GM19023 (cell line): ENCODE measurements around the gene SF3B3.
"Not testable (repeated sequence)": the region's sequence is repeated elsewhere in the genome, so short reads cannot be mapped to it uniquely, and the experiment has no call there.

ENCODE experiments used
- ATAC-seq: cut with Tn5 transposase; IDR thresholded peaks from one replicate; pipeline ENCODE4 v1.9.1; 2021; ENCODE audit warnings: mild to moderate bottlenecking, moderate library complexity; ENCODE audit not compliant: unreplicated experiment

SF3B3 gene

DNA sequence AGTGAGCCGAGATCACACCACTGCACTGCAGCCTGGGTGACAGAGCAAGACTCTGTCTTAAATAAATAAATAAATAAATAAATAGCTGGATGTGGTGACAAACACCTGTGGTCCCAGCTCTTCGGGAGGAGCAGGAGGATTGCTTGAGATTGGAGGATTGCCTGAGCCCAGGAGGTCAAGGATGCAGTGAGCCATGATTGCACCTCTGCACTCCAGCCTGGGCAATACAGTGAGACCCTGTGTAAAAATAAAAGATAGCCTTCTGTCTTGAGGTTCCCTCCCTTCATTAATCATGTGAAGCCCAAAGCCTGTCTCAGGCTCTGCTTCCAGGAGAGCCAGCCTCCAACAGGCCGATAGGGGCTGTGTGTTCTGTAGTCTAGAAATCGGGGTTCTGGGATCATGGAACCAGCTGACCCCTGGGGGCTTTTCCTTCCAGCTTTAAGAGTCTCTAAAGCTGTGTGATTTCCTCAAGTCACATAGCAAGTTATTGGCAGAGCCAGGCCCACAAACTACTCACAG lies 88.2 kb downstream of the SF3B3 start:
- no peak for ATAC-seq

DNA sequence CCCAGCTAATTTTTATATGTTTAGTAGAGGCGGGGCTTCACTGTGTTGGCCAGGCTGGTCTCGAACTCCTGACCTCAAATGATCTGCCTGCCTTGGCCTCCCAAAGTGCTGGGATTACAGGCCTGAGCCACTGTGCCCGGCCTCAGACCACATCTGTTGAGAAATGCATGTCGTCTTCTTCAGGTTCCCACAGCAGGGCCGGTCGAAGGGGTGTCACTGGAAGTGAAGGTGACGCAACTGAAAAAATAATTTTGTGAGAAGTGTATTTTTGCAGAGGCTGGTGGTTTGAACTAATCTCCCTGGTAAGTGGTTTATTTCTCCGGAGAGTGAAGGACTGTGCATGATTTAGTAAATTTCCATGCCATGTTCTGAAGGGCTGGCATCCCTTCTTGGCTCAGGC lies 89.3 kb downstream of the SF3B3 start:
- no peak for ATAC-seq

DNA sequence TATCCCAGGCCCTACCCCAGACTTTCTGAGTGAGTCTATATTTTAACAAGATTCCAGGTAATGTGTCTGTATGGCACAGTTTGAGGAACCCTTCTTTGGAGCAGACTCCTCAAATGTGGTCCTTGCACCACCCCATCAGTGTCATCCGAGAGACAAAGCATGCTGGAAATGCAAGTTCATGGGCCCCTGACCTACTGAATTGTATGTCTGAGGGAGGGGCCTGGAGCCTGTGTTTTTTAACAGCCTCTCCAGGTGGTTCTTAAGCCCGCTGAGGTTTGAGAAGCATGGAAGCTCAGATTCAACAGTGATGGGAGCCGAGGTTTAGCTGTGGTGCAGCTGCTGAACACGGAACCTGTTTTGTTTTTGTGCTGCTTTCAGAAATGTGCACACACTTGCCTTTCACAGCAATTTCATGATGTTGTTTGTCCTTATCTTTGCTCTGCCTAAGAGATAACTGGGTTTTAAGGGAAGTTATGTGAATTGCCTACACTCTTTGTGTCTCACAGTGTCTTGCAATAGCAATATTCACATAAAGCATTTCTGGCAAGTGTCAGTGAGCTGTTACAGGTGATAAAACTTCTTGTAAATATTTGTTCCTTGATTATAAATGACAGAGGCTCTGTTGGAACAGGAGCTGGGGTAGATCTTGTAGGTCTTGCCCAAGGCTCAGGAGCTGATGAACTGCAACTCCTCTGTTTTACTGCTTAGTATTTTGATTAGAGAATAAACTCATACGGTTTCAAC lies 90.8 kb downstream of the SF3B3 start:
- no peak for ATAC-seq

DNA sequence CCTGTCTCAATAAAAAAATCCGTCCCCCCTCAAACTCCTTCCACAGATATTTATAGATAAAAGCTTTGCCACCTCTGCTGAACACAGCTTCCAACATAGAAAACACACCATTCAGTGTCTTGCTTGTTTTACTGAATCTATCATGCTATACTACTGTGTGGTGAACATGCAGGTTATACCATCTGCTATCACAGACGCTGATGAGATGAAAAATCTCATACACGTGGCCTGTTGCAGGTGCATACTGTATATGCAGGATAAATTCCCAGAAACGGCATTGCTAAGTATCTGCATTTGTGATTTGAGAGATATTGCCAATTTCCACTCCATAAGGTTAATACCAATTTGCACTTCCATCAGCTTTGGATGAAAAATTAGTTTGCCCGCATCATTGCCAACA lies 92.3 kb downstream of the SF3B3 start:
- no peak for ATAC-seq

DNA sequence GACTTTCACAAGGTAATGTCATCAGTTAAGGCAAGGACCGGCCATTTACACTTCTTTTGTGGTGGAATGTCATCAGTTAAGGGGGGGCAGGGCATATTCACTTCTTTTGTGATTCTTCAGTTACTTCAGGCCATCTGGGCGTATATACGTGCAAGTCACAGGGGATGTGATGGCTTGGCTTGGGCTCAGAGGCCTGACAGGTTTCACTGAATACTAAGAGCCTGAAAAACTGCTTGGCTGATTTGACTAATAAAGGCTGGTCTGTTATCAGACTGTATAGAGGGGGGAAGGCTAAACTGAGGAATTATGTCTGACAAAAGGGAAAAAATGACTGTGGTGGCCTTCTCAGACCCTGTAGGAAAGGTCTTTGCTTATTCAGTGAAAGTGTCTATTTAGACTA lies 98.2 kb downstream of the SF3B3 start:
- ATAC-seq = not testable (repeated sequence)
